ENCODE measurements around the gene EPHB3. TPM values are rescaled to one million over a fixed set of nuclear protein-coding genes. Genes with fewer than 3 reads are reported as not detected.

EPHB3 gene
- total RNA-seq, 1 donor from 2014 or later: 1.2 TPM

DNA sequence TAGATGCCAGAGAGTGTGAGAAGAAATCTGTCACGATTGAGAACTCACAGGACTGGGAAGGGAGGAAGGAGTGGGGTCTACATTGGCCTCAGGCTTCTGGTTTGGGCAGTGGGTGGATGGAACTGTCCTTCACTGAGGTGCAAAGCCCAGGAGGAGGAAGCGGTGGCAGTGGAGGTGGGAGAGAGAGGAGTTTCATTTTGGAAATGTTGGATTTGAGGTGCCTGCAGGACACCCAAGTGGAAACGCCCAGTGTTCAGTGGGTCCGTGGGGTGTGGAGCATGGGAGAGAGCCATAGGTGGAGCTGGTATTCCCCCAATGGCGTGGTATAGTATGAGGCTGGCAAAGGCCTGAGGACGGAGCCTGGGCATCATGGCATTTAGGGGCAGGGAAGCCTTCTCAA is 9.3 kb upstream of the EPHB3 start:
- Histone ChIP-seq H3K36me3 (no peaks in the 10 kb centered on the region), H3K27me3 (no peaks in the 10 kb centered on the region), H3K27ac (no peak overlapping the region), H3K4me3 (no peak overlapping the region), H3K9me3 (no peaks in the 10 kb centered on the region), H3K4me1 (no peaks in the 10 kb centered on the region)
- no peak for DNase-seq (ENCODE audit: low spot score in 2 of 2)
- TF ChIP-seq CTCF (IDR thresholded peaks at IDR 0.05): no peak
- intact Hi-C loops (cut with DNase I): no loop called here

DNA sequence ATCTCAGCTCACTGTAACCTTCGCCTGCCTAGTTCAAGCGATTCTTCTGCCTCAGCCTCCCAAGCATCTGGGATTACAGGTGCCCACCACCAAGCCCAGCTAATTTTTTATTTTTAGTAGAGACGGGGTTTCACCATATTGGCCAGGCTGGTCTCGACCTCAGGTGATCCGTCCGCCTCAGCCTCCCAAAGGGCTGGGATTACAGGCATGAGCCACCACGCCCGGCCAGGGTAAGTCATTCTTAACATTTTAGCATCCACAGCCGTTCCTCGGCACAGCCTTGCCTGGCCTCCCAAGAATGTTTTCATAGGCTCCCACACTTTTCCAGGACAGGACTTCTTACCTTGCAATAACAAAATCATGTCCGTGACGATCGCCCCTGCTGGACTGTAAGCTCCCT is 8.7 kb upstream of the EPHB3 start:
- DNase-seq (ENCODE audit: low spot score in 2 of 2): no peak
- no peak overlapping the region for H3K4me3 ChIP-seq
- H3K27ac ChIP-seq: no peak overlapping the region
- intact Hi-C loops (cut with DNase I): no loop called here
- H3K9me3 ChIP-seq: no peaks in the 10 kb centered on the region
- H3K36me3 ChIP-seq: no peaks in the 10 kb centered on the region
- H3K27me3 ChIP-seq: no peaks in the 10 kb centered on the region
- no peak for TF ChIP-seq CTCF (IDR thresholded peaks at IDR 0.05)
- H3K4me1 ChIP-seq: no peaks in the 10 kb centered on the region

- intact Hi-C loops (cut with DNase I): no loop called here
- no peak for DNase-seq (ENCODE audit: low spot score in 2 of 2)
These were observed 8.2 kb upstream of the EPHB3 start for GRCh38 chr3:184553385-184553784.

DNA sequence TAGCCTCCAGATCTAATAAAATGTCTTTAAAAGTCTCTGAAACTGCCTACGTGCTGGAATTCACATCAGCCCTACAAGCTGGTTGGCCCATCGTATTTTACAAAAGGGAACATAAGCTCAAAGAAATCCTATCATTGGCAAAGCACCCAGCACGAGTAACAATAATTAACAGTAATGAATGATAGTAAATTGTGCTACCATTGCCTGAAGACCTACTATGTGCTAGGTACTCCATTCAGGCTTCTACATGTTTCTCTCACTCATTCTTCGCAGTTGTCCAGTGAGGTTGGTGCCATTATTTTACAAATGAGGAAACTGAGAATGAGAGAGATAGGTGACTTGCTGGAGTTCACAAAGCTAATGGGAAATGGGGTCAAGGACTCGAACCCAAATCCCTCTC is 7.1 kb upstream of the EPHB3 start:
- no peak for DNase-seq (ENCODE audit: low spot score in 2 of 2)
- intact Hi-C loops (cut with DNase I): no loop called here
- TF ChIP-seq CTCF (IDR thresholded peaks at IDR 0.05): no peak
- no peaks in the 10 kb centered on the region for H3K27me3 ChIP-seq
- H3K4me1 ChIP-seq: no peaks in the 10 kb centered on the region
- no peak overlapping the region for H3K27ac ChIP-seq
- H3K36me3 ChIP-seq: no peaks in the 10 kb centered on the region
- H3K4me3 ChIP-seq: no peak overlapping the region
- no peaks in the 10 kb centered on the region for H3K9me3 ChIP-seq

More at GRCh38 chr3:184553385-184553784, 8.2 kb upstream of the EPHB3 start:
- no peaks in the 10 kb centered on the region for H3K36me3 ChIP-seq
- H3K9me3 ChIP-seq: no peaks in the 10 kb centered on the region
- H3K27ac ChIP-seq: no peak overlapping the region
- H3K27me3 ChIP-seq: no peaks in the 10 kb centered on the region
- H3K4me3 ChIP-seq: no peak overlapping the region
- no peak for TF ChIP-seq CTCF (IDR thresholded peaks at IDR 0.05)
- H3K4me1 ChIP-seq: no peaks in the 10 kb centered on the region

DNA sequence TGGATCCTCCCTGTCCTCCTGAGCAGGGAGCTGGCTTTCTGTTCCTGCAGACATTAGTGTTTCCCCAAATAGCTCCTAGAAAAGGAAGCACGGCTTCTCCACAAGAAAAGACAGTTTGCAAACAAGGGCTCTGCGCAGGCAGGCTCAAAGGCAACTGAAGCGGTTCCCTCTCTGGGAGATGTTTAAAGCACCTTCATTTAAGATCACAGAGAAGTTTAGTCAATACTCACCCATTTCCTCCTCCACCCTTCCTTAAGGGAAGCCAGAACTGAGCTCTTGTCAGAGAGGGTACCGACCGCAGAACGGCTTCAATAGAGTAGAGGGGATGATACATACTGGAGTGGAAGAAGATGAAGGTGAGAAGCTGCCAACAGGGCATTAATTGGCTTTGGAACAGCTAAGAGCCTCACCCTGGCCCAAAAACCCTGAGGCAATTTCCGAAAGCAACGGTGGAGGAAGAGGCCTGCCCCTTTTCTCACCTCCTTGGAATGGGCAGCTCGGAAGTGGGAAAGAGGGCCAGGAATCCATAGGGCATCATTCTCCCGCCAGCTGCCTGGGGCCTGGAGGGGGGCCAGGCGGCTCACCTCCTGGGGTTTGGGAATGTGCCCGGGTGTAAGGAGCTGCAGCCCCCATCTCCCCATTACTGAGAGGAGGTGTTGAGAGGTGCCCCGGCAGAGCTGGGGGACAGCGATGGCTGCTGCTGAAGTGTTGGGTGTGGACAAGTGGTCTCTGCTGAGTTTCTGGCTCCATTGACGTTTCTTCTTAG is 4.8 kb upstream of the EPHB3 start:
- intact Hi-C loops (cut with DNase I): no loop called here
- no peak for TF ChIP-seq CTCF (IDR thresholded peaks at IDR 0.05)

More for the DNA sequence above, 4.8 kb upstream of the EPHB3 start:
- Histone ChIP-seq H3K27ac (no peak overlapping the region), H3K4me1 (peaks cover 0 to 7% of the 10 kb centered on the region in 2 donors), H3K4me3 (no peak overlapping the region), H3K27me3 (no peaks in the 10 kb centered on the region), H3K9me3 (no peaks in the 10 kb centered on the region), H3K36me3 (no peaks in the 10 kb centered on the region)
- DNase-seq (ENCODE audit: low spot score in 2 of 2): no peak

Data from ascending aorta (tissue), 2 donors.